RWPE1 (cell line): ENCODE data around the gene TNFAIP6.
A peak's percentile ranks its signal among the peaks of the same experiment; 100 is the strongest.
"Not testable (repeated sequence)": the region's sequence is repeated elsewhere in the genome, so short reads cannot be mapped to it uniquely, and the experiment has no call there.

Source experiments
- CTCF ChIA-PET: fragments of 350-600 bp; sonication (Branson Sonifier 250); formaldehyde crosslinking; extraction: SDS; loops from one replicate; lab custom pipeline; 2021; lab: Yijun Ruan, JAX
- POLR2A ChIA-PET: fragments of 400-600 bp; formaldehyde crosslinking; extraction: SDS; loops from one replicate; lab custom pipeline; 2020; ENCODE audit warnings: antibody characterized with exemption; ENCODE audit not compliant: low non-redundant PET; lab: Yijun Ruan, JAX
- DNase-seq: peaks from one replicate; pipeline ENCODE4 v3.0.0; 2012; ENCODE audit warnings: low spot score
- H3K27ac ChIP-seq: fragments of 450-650 bp; 2 replicates; pipeline ENCODE4 v1.5.1; 2017
- TF ChIP-seq, protein P1 (sequence below): fragments of 450-650 bp; conservative IDR thresholded peaks from 2 replicates; pipeline ENCODE4 v1.5.1; 2017; ENCODE audit warnings: low read depth, mild to moderate bottlenecking

The TNFAIP6 gene

GRCh38 chr2:151334082-151334815, 23.1 kb upstream of the TNFAIP6 start:
- POLR2A ChIA-PET = no interaction called here
- CTCF ChIA-PET = no interaction called here
- H3K27ac ChIP-seq = peak overlapping the region; percentile 53
- peak; percentile 32 for DNase-seq
- TF ChIP-seq, protein P1, sequence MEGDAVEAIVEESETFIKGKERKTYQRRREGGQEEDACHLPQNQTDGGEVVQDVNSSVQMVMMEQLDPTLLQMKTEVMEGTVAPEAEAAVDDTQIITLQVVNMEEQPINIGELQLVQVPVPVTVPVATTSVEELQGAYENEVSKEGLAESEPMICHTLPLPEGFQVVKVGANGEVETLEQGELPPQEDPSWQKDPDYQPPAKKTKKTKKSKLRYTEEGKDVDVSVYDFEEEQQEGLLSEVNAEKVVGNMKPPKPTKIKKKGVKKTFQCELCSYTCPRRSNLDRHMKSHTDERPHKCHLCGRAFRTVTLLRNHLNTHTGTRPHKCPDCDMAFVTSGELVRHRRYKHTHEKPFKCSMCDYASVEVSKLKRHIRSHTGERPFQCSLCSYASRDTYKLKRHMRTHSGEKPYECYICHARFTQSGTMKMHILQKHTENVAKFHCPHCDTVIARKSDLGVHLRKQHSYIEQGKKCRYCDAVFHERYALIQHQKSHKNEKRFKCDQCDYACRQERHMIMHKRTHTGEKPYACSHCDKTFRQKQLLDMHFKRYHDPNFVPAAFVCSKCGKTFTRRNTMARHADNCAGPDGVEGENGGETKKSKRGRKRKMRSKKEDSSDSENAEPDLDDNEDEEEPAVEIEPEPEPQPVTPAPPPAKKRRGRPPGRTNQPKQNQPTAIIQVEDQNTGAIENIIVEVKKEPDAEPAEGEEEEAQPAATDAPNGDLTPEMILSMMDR = no peak

- TF ChIP-seq, protein P1 = no peak
- no peak overlapping the region for H3K27ac ChIP-seq
- CTCF ChIA-PET = no interaction called here
- no peak for DNase-seq
- POLR2A ChIA-PET = no interaction called here
Measured at GRCh38 chr2:151336863-151337371, 20.5 kb upstream of the TNFAIP6 start.

- H3K27ac ChIP-seq = no peak overlapping the region
- TF ChIP-seq, protein P1 = no peak
- ChIA-PET CTCF (no interaction called here), POLR2A (no interaction called here)
- DNase-seq = no peak
Measured at GRCh38 chr2:151337643-151338042, 19.7 kb upstream of the TNFAIP6 start.

GRCh38 chr2:151338115-151338514, 19.3 kb upstream of the TNFAIP6 start:
- TF ChIP-seq, protein P1 = no peak
- H3K27ac ChIP-seq = no peak overlapping the region
- no peak for DNase-seq
- ChIA-PET POLR2A (no interaction called here), CTCF (no interaction called here)

DNA sequence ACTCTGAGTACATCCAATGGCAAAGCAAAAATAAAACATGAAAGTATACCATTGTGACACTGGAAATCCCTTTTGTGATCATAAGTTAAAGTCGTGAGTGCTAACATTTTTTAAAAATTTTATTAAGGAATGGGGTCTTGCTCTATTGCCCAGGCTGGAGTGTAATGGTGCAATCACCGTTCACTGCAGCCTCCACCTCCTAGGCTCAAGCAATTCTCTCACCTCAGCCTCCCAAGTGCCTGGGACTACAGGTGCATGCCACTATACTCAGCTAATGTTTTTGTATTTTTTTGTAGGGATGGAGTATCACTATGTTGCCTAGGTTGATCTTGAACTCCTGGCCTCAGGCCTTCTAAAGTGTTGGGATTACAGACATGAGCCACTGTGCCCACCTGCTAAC, 14.3 kb upstream of the TNFAIP6 start:
- POLR2A ChIA-PET = no interaction called here
- TF ChIP-seq, protein P1 = no peak
- no peak overlapping the region for H3K27ac ChIP-seq
- CTCF ChIA-PET = no interaction called here
- no peak for DNase-seq

DNA sequence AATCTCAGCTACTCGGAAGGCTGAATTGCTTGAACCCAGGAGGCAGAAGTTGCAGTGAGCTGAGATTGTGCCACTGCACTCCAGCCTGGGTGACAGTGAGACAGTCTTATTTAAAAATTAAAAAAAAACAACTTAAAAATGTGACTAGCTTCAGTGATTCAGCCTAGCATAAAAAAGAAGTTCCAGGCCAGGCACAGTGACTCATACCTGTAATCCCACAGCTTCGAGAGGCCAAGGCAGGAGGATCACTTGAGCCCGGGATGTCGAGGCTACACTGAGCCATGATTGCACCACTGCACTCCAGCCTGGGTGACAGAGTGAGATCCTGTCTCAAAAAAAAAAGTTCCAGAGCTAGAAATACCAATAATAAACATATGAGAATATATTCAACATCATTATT, 13.2 kb upstream of the TNFAIP6 start:
- CTCF ChIA-PET = interaction anchor here (0.6 kb wide), 1 partner anchor 160 kb away, joined by 4 read pairs; no protein-coding TSS in a partner anchor
- POLR2A ChIA-PET = not testable (repeated sequence)

GRCh38 chr2:151344906-151345305, 12.5 kb upstream of the TNFAIP6 start:
- CTCF ChIA-PET = no interaction called here
- H3K27ac ChIP-seq = no peak overlapping the region
- TF ChIP-seq, protein P1 = no peak
- no peak for DNase-seq
- POLR2A ChIA-PET = no interaction called here

More for the DNA sequence above, 13.2 kb upstream of the TNFAIP6 start:
- not testable (repeated sequence) for H3K27ac ChIP-seq, DNase-seq
